ENCODE data around the gene SPON1. TPM values are rescaled to one million over a fixed set of nuclear protein-coding genes. Genes with fewer than 3 reads are reported as not detected.

The SPON1 gene
- total RNA-seq, 1 experiment from 2014 or later = 6.4 TPM

- CTCF ChIA-PET = interaction anchor here (0.7 to 1.5 kb wide), 15 partner anchors 25 to 377 kb away, joined by 3 to 7 read pairs (median 3); no protein-coding TSS in a partner anchor
- Mint-ChIP-seq H3K36me3 (peaks cover 7% of the 10 kb centered on the region), H3K27ac (no peak overlapping the region), H3K4me1 (no peaks in the 10 kb centered on the region), H3K9me3 (peaks cover 17% of the 10 kb centered on the region), H3K27me3 (ENCODE audit: low read depth) (no peaks in the 10 kb centered on the region), H3K4me3 (no peak overlapping the region)
- ATAC-seq (peak; percentile 55; the same call in 1 of the 2 replicates), DNase-seq (ENCODE audit: low spot score) (no peak)
- TF ChIP-seq MAX (CRISPR knock-in tag; IDR thresholded peaks at IDR 0.05) = no peak
- TF ChIP-seq JUN (CRISPR knock-in tag; IDR thresholded peaks at IDR 0.05) = no peak
- no peak for TF ChIP-seq PRRX2 (CRISPR knock-in tag; IDR thresholded peaks at IDR 0.05)
- TF ChIP-seq FOXJ3 (CRISPR knock-in tag; IDR thresholded peaks at IDR 0.05; ENCODE audit: borderline replicate concordance) = no peak
- no peak for TF ChIP-seq ZNF317 (CRISPR knock-in tag; IDR thresholded peaks at IDR 0.05; ENCODE audit: borderline replicate concordance, low read depth)
- TF ChIP-seq PREB (CRISPR knock-in tag; IDR thresholded peaks at IDR 0.05; ENCODE audit: borderline replicate concordance) = no peak
- POLR2A ChIA-PET = no interaction called here
Measured at GRCh38 chr11:14148653-14149273, 186.2 kb downstream of the SPON1 start.

- Mint-ChIP-seq H3K4me1 (no peaks in the 10 kb centered on the region), H3K27me3 (ENCODE audit: low read depth) (no peaks in the 10 kb centered on the region), H3K9me3 (peaks cover 26% of the 10 kb centered on the region), H3K36me3 (peaks cover 16% of the 10 kb centered on the region), H3K27ac (no peak overlapping the region), H3K4me3 (no peak overlapping the region)
- DNase-seq (ENCODE audit: low spot score) (no peak), ATAC-seq (no peak)
- TF ChIP-seq CDX4 (CRISPR knock-in tag; IDR thresholded peaks at IDR 0.05; ENCODE audit: borderline replicate concordance) (no peak), ERG (CRISPR knock-in tag; IDR thresholded peaks at IDR 0.05) (no peak), NFATC4 (CRISPR knock-in tag; IDR thresholded peaks at IDR 0.05) (no peak), ZNF219 (CRISPR knock-in tag; IDR thresholded peaks at IDR 0.05; ENCODE audit: borderline replicate concordance) (no peak), ZNF396 (CRISPR knock-in tag; IDR thresholded peaks at IDR 0.05; ENCODE audit: borderline replicate concordance) (no peak), ATF1 (CRISPR knock-in tag; IDR thresholded peaks at IDR 0.05) (no peak), ZBTB21 (CRISPR knock-in tag; IDR thresholded peaks at IDR 0.05; ENCODE audit: borderline replicate concordance) (no peak), SMAD3 (CRISPR knock-in tag; IDR thresholded peaks at IDR 0.05; ENCODE audit: borderline replicate concordance) (no peak), TEAD4 (CRISPR knock-in tag; IDR thresholded peaks at IDR 0.05) (no peak), ATF2 (CRISPR knock-in tag; IDR thresholded peaks at IDR 0.05; ENCODE audit: borderline replicate concordance, low read depth) (no peak), PREB (CRISPR knock-in tag; IDR thresholded peaks at IDR 0.05; ENCODE audit: borderline replicate concordance) (no peak)
- ChIA-PET CTCF (interaction anchor here (0.6 to 1.2 kb wide), 3 partner anchors 189 to 315 kb away, joined by 3 read pairs; no protein-coding TSS in a partner anchor), POLR2A (no interaction called here)
Measured at GRCh38 chr11:14149683-14150082, 187.2 kb downstream of the SPON1 start.
